Smooth muscle cell (in vitro differentiated cells): ENCODE data around the gene SS18L1. TPM values are rescaled to one million over a fixed set of nuclear protein-coding genes. Genes with fewer than 3 reads are reported as not detected.

ENCODE experiments used
- DNase-seq: peaks from one replicate; lab custom pipeline; 2025; ENCODE audit not compliant: unreplicated experiment; lab: John Stamatoyannopoulos, UW
- H2AFZ ChIP-seq: fragments of 200-600 bp; sonication (generic); 2 replicates; pipeline ENCODE4 v1.6.0; 2016; ENCODE audit warnings: antibody characterized with exemption, low read depth, mild to moderate bottlenecking
- H3F3A ChIP-seq: fragments of 200-600 bp; sonication (generic); 2 replicates; pipeline ENCODE4 v1.6.0; 2017; ENCODE audit warnings: antibody characterized with exemption, low read depth
- H3K27ac ChIP-seq: fragments of 200-600 bp; sonication (generic); 2 replicates; pipeline ENCODE4 v1.5.1; 2016; ENCODE audit warnings: low read depth, mild to moderate bottlenecking
- H3K27me3 ChIP-seq: fragments of 200-600 bp; sonication (generic); 2 replicates; pipeline ENCODE4 v1.6.1; 2016; ENCODE audit warnings: low read depth, mild to moderate bottlenecking
- H3K36me3 ChIP-seq: fragments of 200-600 bp; sonication (generic); 2 replicates; pipeline ENCODE4 v1.5.1; 2016; ENCODE audit warnings: low read depth
- H3K4me1 ChIP-seq: fragments of 200-600 bp; sonication (generic); 2 replicates; pipeline ENCODE4 v1.5.1; 2016; ENCODE audit warnings: low read depth
- H3K4me2 ChIP-seq: fragments of 200-600 bp; sonication (generic); 2 replicates; pipeline ENCODE4 v1.6.0; 2016; ENCODE audit warnings: mild to moderate bottlenecking
- H3K4me3 ChIP-seq: fragments of 200-600 bp; sonication (generic); 2 replicates; pipeline ENCODE4 v1.5.1; 2016; ENCODE audit warnings: mild to moderate bottlenecking
- H3K79me2 ChIP-seq: fragments of 200-600 bp; sonication (generic); 2 replicates; pipeline ENCODE4 v1.6.0; 2016; ENCODE audit warnings: low read depth, mild to moderate bottlenecking
- H3K9ac ChIP-seq: fragments of 200-600 bp; sonication (generic); 2 replicates; pipeline ENCODE4 v1.6.0; 2016; ENCODE audit warnings: low read depth
- H3K9me3 ChIP-seq: fragments of 200-600 bp; sonication (generic); replicated peaks from 2 replicates; pipeline ENCODE4 v1.5.1; 2016; ENCODE audit warnings: low read depth
- H4K20me1 ChIP-seq: fragments of 200-600 bp; sonication (generic); 2 replicates; pipeline ENCODE4 v1.6.0; 2016; ENCODE audit warnings: low read depth
- WGBS: methylation state at CpG from one replicate; pipeline ENCODE4 v1.1.7; 2016; ENCODE audit warnings: low lambda C conversion rate; 5-methylcytosine and 5-hydroxymethylcytosine counted together
- polyA plus RNA-seq: library from polyadenylated mRNA; unstranded; fragments of >200 nt; fragmentation: Nextera tagmentation; extraction: Ambion mirVana; gene quantifications from 2 replicates; pipeline ENCODE4 v1.2.1, GENCODE V29; 2016
- total RNA-seq: library from RNA; depleted of rRNA; stranded (reverse); fragments of >200 nt; gene quantifications from 2 replicates; pipeline ENCODE4 v1.2.3, GENCODE V29; 2014
- TF ChIP-seq, protein P1 (sequence below): fragments of 200-600 bp; sonication (generic); IDR thresholded peaks from 2 replicates; pipeline ENCODE4 v1.5.1; 2017; ENCODE audit warnings: borderline replicate concordance, mild to moderate bottlenecking, antibody characterized with exemption; ENCODE audit not compliant: insufficient read depth, poor library complexity, severe bottlenecking

SS18L1 gene
- total and polyA plus RNA-seq, 2 experiments from 2014 or later: 2.3 to 10.1 TPM

GRCh38 chr20:62160876-62161275 lies 17.3 kb downstream of the SS18L1 start:
- Histone ChIP-seq H2AFZ (no peak overlapping the region), H3K27me3 (no peaks in the 10 kb centered on the region), H3K27ac (peak overlapping the region; percentile 63), H3K4me2 (no peak overlapping the region), H3K79me2 (peaks cover 20% of the 10 kb centered on the region), H3K4me1 (no peaks in the 10 kb centered on the region), H4K20me1 (peaks cover 50% of the 10 kb centered on the region), H3F3A (no peaks in the 10 kb centered on the region), H3K4me3 (no peak overlapping the region), H3K9me3 (no peaks in the 10 kb centered on the region), H3K9ac (no peak overlapping the region), H3K36me3 (no peaks in the 10 kb centered on the region)
- WGBS: 87% methylated on average over 8 of the region's 17 CpGs
- TF ChIP-seq, protein P1, sequence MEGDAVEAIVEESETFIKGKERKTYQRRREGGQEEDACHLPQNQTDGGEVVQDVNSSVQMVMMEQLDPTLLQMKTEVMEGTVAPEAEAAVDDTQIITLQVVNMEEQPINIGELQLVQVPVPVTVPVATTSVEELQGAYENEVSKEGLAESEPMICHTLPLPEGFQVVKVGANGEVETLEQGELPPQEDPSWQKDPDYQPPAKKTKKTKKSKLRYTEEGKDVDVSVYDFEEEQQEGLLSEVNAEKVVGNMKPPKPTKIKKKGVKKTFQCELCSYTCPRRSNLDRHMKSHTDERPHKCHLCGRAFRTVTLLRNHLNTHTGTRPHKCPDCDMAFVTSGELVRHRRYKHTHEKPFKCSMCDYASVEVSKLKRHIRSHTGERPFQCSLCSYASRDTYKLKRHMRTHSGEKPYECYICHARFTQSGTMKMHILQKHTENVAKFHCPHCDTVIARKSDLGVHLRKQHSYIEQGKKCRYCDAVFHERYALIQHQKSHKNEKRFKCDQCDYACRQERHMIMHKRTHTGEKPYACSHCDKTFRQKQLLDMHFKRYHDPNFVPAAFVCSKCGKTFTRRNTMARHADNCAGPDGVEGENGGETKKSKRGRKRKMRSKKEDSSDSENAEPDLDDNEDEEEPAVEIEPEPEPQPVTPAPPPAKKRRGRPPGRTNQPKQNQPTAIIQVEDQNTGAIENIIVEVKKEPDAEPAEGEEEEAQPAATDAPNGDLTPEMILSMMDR: no peak
- DNase-seq: no peak

GRCh38 chr20:62161347-62161746 lies 17.8 kb downstream of the SS18L1 start:
- WGBS: 72% methylated on average over 17 of the region's 17 CpGs
- H3K9me3 ChIP-seq: no peaks in the 10 kb centered on the region
- no peaks in the 10 kb centered on the region for H3K27me3 ChIP-seq
- no peaks in the 10 kb centered on the region for H3F3A ChIP-seq
- H3K4me3 ChIP-seq: no peak overlapping the region
- peaks cover 45% of the 10 kb centered on the region for H4K20me1 ChIP-seq
- H3K79me2 ChIP-seq: peaks cover 15% of the 10 kb centered on the region
- H3K27ac ChIP-seq: peak overlapping the region; percentile 63
- H3K36me3 ChIP-seq: no peaks in the 10 kb centered on the region
- H3K9ac ChIP-seq: no peak overlapping the region
- TF ChIP-seq, protein P1: no peak
- no peak overlapping the region for H3K4me2 ChIP-seq
- H3K4me1 ChIP-seq: no peaks in the 10 kb centered on the region
- DNase-seq: no peak
- H2AFZ ChIP-seq: no peak overlapping the region

DNA sequence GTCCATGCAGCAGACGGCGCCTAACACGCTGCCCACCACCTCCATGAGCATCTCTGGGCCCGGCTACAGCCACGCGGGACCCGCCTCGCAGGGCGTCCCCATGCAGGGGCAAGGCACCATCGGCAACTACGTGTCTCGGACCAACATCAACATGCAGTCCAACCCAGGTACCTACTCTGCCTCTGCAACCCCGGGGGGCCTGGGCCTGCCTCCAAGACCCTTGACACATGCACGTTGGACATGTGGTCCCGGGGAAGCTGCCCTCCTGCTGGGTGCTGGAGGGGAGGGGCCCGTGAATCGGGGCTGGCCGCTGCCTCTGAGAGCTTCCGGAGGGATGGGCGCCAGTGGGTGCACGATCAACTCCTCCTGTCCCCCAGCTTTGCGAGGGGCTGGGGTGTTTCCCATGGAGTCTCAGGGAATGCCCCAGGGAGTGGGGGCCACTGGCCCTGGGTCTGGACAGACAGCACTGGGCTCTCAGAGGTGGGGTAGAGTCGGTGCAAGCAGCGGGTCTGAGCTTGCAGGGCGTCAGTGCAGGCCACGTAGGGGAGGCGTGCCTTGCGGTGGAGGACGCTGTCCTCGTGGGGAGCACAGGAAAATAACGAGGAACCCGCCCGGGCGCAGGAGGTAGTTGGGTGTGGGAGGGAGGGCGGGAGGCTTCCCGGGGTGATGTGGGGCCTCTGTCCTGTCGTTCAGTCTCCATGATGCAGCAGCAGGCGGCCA lies 19.4 kb downstream of the SS18L1 start:
- H3K36me3 ChIP-seq: no peaks in the 10 kb centered on the region
- H2AFZ ChIP-seq: no peak overlapping the region
- WGBS: 97% methylated on average over 31 of the region's 38 CpGs
- no peak overlapping the region for H3K4me2 ChIP-seq
- DNase-seq: no peak
- H3K9ac ChIP-seq: no peak overlapping the region
- no peaks in the 10 kb centered on the region for H3K27me3 ChIP-seq
- TF ChIP-seq, protein P1: no peak
- H4K20me1 ChIP-seq: peaks cover 29% of the 10 kb centered on the region
- no peaks in the 10 kb centered on the region for H3F3A ChIP-seq
- no peak overlapping the region for H3K27ac ChIP-seq
- H3K4me1 ChIP-seq: no peaks in the 10 kb centered on the region
- no peak overlapping the region for H3K4me3 ChIP-seq
- no peaks in the 10 kb centered on the region for H3K9me3 ChIP-seq
- H3K79me2 ChIP-seq: peaks cover 7% of the 10 kb centered on the region

GRCh38 chr20:62163485-62163865 lies 19.9 kb downstream of the SS18L1 start:
- Histone ChIP-seq H3K4me2 (no peak overlapping the region), H3K4me1 (no peaks in the 10 kb centered on the region), H3K4me3 (no peak overlapping the region), H3K9ac (no peak overlapping the region), H3K27ac (no peak overlapping the region), H3K79me2 (peaks cover 2% of the 10 kb centered on the region), H3K27me3 (no peaks in the 10 kb centered on the region), H4K20me1 (peaks cover 24% of the 10 kb centered on the region), H3F3A (no peaks in the 10 kb centered on the region), H3K36me3 (no peaks in the 10 kb centered on the region), H3K9me3 (no peaks in the 10 kb centered on the region), H2AFZ (no peak overlapping the region)
- no peak for DNase-seq
- 98% methylated on average over 21 of the region's 25 CpGs for WGBS
- TF ChIP-seq, protein P1: no peak
